NB4 (cell line): ENCODE data around the gene CD36.

Experiments
- DNase-seq: peaks from one replicate; pipeline ENCODE4 v3.0.0; 2010; ENCODE audit warnings: low read depth
- H3K4me3 ChIP-seq: one replicate; pipeline ENCODE4 v1.5.1; 2011; ENCODE audit warnings: mild to moderate bottlenecking, low read depth, low read length, moderate library complexity
- MAX ChIP-seq: IDR thresholded peaks from 2 replicates; pipeline ENCODE4 v1.6.1; 2011; ENCODE audit warnings: low read depth, low read length
- MYC ChIP-seq: IDR thresholded peaks from 2 replicates; pipeline ENCODE4 v1.6.1; 2011; ENCODE audit warnings: low read depth, low read length
- POLR2A ChIP-seq: IDR thresholded peaks from 2 replicates; pipeline ENCODE4 v1.6.1; 2011; ENCODE audit warnings: mild to moderate bottlenecking; ENCODE audit not compliant: insufficient read length; ENCODE audit errors: extremely low read depth
- TF ChIP-seq, protein P1 (sequence below): IDR thresholded peaks from one replicate; pipeline ENCODE4 v1.5.1; 2012; ENCODE audit warnings: low read depth, low read length

CD36 gene

GRCh38 chr7:80671744-80672143 is 33.3 kb downstream of the CD36 start:
- H3K4me3 ChIP-seq: no peak overlapping the region
- peak; percentile 26 for DNase-seq
- no peak for TF ChIP-seq MYC
- TF ChIP-seq POLR2A: no peak
- TF ChIP-seq MAX: no peak
- TF ChIP-seq, protein P1, sequence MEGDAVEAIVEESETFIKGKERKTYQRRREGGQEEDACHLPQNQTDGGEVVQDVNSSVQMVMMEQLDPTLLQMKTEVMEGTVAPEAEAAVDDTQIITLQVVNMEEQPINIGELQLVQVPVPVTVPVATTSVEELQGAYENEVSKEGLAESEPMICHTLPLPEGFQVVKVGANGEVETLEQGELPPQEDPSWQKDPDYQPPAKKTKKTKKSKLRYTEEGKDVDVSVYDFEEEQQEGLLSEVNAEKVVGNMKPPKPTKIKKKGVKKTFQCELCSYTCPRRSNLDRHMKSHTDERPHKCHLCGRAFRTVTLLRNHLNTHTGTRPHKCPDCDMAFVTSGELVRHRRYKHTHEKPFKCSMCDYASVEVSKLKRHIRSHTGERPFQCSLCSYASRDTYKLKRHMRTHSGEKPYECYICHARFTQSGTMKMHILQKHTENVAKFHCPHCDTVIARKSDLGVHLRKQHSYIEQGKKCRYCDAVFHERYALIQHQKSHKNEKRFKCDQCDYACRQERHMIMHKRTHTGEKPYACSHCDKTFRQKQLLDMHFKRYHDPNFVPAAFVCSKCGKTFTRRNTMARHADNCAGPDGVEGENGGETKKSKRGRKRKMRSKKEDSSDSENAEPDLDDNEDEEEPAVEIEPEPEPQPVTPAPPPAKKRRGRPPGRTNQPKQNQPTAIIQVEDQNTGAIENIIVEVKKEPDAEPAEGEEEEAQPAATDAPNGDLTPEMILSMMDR: no peak

DNA sequence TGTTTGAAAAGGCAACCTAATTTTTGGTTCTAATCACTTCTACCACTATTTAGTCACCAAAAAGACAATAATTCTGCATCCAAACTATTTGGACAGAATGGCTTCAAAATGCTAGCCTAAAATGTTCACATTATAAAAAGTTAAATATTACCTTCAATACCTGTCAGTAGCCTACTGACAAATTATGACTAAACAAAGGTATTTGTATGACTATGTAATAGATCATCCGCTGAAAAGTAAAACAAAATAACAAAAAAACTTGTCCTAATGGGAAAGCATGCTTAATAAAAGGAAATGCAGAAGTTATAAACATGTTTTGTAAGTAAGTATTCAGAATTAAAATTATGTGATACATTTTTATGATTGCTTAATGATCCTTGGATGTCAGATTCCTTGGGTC is 36.6 kb downstream of the CD36 start:
- no peak for TF ChIP-seq MAX
- no peak for TF ChIP-seq POLR2A
- no peak for TF ChIP-seq MYC
- TF ChIP-seq, protein P1: no peak
- no peak overlapping the region for H3K4me3 ChIP-seq
- DNase-seq: no peak

DNA sequence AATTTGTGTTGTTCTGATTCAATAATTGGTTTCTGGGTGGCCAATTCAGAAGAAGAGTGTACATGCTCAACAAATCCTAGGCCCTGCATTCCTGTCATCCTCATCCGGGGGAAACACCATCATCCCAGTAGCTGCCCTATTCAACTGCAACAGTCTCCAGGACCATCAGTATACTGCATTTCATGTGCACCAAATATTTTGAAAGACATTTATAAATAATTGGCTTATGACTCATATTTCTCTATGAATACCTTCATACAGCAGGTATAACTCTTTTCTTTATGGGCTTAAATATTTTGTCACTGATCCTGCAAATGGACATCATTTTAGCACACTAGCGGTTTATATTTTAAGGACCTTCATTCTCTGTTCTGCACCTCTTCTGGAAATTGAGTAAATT is 38.0 kb downstream of the CD36 start:
- DNase-seq: no peak
- TF ChIP-seq, protein P1: no peak
- no peak for TF ChIP-seq POLR2A
- no peak for TF ChIP-seq MAX
- H3K4me3 ChIP-seq: no peak overlapping the region

DNA sequence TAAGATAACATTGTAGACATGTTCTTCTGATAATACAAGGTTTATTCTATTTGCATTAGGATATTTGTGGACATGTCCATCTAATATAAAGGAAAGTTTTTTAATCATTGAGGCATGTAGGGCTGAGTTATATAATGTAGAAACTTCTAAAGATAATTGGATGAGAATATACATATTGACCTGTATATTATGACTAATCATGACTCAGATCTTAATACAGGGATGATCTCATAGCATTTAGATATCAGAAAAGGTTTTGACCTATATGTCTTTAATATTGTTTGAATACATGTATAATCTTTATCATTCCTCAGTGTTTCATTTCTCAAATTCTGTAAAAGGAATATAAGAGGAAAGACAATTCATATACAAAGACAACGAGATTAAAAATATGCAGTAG is 39.2 kb downstream of the CD36 start:
- no peak for TF ChIP-seq MYC
- TF ChIP-seq, protein P1: no peak
- no peak overlapping the region for H3K4me3 ChIP-seq
- DNase-seq: no peak

DNA sequence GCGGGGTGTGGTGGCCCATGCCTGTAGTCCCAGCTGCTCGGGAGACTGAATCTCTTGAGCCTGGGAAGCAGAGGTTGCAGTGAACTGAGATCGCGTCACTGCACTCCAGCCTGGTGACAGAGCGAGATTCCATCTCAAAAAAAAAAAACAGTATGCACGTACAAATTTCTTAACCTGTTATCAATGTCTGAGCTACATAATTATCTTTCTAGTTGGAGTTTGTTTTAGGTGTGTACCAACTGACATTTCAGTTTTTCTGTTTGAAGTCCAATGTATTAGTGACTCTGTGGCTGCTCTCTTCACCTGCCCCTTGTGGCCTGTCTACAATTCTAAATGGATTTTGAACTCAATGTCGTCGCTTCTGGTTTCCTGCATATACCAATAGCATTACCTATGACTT is 40.3 kb downstream of the CD36 start:
- DNase-seq: no peak
- TF ChIP-seq POLR2A (no peak), MAX (no peak), MYC (no peak)
- TF ChIP-seq, protein P1: no peak
- no peak overlapping the region for H3K4me3 ChIP-seq
